Activated CD4-positive, CD25-positive, alpha-beta regulatory T cell treated with anti-CD3 and anti-CD28 coated beads, Interleukin-2, amount 50 U/mL, for 72 hours (primary cell): ENCODE results near the gene GPR107.

Experiments used
- DNase-seq: peaks from one replicate; pipeline ENCODE4 v3.0.0; 2021

GPR107 gene

DNA sequence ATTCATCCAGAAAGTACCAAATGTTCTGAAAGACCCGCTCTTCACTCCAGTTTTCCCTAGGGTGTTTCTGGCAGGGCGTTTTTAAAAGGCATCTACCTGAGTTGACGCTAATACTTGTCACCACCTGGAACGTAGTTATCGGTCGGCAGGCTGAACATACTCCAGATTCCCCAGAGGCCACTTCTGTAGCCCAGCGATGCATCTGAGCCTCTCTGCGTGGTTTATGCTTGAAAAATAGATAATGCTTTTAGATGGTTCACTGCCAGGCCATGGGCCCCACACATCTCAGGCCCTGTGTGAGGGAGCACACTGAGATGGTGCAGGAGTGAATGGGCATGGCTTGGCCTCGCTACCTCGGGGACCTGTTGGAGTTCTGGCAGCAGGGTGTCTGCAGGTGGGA lies 85.5 kb downstream of the GPR107 start:
- no peak for DNase-seq

DNA sequence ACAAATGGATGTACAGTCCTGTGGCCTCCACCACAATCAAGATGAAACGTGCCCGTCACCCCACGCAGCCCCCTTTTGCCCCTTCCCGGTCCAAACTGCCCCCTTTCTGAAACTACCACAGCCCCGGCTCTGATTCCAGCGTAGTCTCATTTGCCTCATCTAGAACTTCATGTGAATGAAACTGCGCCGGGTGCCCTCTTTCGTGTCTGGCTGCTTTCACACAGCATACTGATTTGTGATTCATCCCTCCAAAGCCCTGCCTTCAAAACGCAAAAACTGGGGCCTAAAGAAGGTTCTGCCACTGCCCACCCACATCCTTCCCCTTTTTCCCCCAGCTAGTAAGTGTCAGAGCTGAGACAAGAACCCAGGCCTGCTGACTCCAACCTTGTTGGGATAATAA lies 87.0 kb downstream of the GPR107 start:
- no peak for DNase-seq

DNA sequence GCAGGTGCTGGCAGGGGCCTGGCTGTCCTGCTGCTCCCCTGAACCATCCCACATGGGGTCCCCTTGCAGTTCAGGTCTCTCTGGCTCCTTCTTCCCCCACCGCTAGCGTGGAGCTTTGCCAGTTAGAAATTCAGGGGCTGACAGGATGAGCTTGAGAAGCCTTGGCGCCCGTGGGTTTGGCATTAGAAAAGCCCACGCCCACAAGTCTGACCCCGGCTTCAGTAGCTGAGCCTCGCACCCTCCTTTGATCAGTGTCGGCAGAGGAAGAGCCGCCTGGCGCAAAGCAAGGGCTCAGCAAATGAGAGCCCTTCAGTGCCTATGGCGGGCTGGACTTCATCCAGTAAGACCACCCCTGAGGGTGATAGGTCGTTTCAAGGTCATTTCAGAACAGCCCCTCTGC lies 88.3 kb downstream of the GPR107 start:
- DNase-seq = no peak

DNA sequence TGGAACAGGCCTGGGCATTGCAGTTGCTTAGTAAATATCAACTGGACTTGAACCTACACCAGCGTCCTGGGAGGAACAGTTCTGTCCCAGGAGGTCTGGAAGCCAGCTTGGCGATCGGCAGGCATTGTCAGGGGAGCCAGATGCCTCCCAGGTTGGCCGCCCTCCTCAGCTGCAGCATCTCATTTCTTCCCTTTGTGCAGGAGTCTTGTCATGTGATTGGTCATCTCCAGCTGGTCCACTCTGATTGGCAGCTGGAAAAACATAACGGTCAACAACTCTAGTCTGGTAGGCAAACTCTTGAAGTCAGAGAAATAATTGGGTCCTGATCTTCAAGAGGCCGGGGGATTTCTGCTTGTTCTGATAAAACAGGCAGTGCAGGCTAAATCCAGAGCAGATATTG lies 88.9 kb downstream of the GPR107 start:
- DNase-seq = no peak

DNA sequence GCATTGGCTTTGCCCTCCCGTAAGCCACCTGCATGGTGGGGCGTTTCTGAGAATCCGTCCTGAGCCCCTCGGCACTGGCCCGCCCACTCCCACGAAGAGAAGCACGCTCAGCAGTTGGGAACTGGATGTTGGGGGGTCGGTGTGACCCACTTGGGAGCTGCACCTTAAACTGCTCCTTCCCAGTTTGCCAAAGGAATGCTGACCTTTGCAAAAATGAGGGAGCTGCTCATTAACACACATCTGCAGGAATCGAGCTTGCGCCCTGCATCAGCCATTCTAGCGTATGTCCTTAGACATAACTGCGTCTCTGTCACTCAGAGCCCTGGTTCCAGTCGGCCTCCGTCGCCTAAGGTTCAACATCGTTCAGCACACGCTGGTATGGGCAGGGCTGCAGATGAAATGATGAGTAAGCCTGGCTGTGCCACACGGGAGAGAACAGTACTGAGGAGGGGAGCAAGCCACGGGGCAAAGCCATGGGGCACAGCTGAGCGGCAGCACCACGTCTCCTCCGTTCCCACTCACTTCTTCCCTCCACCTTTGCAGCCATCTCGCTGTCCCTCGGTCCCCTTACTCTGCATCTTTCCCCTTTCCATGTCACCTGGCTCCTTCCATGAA lies 89.7 kb downstream of the GPR107 start:
- no peak for DNase-seq

DNA sequence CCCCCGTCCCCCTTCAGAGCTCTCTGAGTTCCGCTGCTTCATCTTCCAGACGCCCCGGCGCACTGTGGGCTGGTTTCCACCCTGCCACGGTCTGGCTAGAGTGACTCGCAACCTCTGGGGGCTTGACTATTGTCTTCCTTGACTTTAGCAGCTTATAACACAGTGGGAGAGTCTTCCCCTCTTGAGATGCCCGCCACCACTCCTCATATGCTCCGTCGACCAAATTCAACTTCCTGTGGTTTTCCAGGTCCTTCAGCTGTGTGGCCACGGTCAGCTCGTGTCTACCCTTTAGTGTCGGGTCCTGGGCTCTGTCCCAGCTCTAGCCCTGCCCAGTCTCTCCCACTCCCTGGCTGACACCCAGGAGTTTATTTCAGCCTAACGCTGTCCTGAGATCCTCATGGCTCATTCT lies 90.3 kb downstream of the GPR107 start:
- DNase-seq = no peak

- DNase-seq = no peak
These were observed 91.0 kb downstream of the GPR107 start for GRCh38 chr9:130144703-130145102.

- DNase-seq = no peak
These were observed 92.0 kb downstream of the GPR107 start for GRCh38 chr9:130145658-130146057.

- DNase-seq = no peak
These were observed 93.5 kb downstream of the GPR107 start for GRCh38 chr9:130147198-130147597.

- no peak for DNase-seq
These were observed 94.2 kb downstream of the GPR107 start for GRCh38 chr9:130147910-130148309.

GRCh38 chr9:130149031-130149430 lies 95.3 kb downstream of the GPR107 start:
- DNase-seq = no peak

DNA sequence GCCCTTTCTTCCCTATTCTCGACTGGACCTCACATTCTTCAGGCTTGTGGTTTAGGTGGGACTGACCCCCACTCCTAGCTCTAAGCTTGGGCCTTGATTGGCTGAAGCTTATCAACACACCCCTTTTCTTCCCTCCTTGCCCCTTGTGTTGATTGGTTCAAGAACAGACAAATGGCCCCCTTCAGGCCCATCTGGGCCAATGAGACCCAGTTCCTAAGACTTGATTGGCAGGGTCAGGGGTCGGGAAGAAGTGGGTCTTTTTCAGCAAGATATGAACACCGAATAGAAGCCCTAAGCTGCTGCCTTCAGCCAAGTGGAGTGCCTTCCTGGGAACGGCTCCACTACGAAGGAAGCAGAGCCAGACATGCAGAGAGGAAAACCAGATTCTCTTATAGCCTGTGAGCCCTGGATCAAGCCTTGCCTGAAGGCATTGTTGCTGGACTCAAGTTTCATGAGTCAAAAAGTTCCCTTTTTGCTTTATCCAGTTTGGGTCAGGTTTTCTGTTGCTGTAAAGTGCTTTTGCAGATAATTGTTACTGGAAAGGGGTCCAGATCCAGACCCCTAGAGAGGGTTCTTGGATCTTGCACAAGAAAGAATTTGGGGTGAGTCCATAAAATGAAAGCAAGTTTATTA lies 96.1 kb downstream of the GPR107 start:
- no peak for DNase-seq

DNA sequence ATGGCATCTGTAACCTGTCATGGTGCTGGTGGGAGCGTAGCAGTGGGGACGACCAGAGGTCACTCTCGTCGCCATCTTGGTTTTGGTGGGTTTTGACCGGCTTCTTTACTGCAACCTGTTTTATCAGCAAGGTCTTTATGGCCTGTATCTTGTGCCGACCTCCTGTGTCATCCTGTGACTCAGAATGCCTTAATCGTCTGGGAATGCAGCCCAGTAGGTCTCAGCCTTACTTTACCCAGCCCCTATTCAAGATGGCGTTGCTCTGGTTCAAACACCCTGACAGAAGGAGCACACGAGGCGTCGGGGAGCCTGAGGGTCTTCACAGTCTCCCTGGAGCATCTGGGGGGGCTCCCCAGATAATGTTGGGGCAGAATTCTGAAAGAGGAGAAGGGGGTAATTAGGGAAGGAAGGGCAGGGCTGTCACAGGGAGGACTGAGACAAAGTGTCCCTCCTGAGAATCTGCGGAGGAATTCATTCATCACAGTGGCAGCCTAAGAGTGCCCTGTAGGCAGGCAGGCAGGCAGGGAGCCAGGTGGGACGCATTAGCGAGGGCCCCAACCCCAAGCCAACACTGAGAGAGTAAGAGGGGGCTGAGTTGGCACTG lies 97.2 kb downstream of the GPR107 start:
- DNase-seq = no peak

DNA sequence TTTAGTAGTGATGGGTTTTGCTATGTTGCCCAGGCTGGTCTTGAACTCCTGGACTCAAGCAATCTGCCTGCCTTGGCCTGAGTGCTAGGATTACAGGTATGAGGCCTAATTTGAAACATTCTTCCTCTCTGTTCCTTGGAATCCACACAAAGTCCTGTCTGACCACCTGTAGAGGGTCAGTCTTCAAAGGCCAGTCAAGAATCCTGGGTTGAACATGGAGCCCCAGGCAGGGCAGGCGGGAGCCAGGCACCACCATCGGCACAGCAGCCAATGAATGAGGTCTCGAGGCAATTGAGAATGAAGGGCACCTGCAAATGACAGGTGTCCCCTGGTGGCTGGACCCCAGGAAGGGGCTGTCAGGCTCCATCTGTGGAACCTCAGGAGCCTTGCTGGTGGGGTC lies 101.1 kb downstream of the GPR107 start:
- DNase-seq = no peak

DNA sequence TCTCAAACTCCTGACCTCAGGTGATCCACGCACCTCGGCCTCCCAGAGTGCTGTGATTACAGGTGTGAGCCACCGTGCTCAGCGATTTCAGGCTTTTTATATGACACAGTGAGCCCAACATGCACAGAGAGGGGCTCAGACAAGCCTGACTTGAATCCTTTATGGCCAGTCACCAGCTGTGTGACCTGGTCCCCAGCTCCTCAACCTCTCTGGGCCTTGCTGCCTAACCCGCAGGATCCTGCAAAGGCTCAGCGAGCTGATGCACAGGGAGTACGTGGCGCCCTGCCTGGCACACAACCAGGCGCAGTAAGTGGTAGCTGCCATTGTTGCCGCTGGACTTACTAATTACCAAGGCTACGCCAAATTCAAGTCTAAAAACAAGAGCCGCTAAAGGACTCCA lies 101.9 kb downstream of the GPR107 start:
- no peak for DNase-seq

DNA sequence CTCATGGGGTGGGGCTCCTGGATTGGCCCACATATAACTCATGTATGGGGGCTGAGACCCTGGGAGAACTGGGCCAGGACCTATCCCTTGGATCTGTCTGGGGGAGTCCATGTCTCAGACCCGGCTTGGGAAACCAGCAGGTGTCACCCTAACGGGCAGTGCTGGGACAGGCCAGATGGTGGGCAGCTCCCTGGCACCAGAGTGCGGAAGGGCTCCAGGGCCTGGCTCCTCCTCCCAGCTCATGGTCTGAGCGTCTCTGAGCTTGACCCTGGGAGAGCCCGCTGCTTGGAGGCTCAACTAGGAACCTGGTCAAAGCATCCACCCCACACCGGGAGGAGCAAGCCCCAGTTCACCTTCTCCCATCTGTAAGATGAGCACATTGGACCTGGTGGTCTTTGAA lies 103.0 kb downstream of the GPR107 start:
- DNase-seq = no peak

DNA sequence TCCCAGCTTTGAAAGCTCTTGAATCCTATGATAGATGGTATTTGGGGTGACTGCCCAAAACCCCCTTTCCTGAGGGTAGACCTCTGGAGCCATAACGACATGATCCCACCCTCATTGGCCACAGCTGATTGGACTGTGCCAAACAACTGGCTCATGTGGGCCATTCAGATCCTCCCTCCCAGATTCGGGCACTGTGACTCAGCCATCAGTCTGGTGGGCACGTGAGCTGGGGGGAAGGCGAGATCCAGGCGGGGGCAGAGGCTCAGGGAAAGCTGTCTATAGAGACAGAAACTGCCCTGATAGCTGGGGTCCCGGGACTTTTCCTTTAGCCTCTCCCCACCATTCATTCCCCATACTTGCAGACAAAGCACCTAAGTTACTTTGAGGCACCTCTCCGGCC lies 103.4 kb downstream of the GPR107 start:
- no peak for DNase-seq

DNA sequence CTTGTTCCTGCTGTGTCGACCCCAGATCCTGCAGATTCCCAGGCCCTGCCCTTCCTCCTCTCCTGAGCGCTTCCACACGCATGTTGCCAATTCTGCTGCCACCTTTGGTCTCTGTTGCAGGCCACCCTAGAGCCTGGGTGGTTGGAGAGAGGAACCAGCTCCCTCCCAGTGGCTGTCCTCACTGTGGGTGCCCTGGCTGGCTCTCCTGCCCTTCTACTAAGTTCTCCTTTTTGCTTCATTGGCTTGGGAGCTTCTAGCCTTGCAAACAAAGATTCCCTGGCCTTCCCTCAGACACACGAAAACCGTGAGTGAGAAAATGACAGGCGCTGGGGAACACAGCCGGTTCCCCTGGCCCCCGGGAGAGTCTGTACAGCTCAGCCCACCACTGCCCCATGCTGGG lies 104.3 kb downstream of the GPR107 start:
- no peak for DNase-seq

- no peak for DNase-seq
These were observed 105.4 kb downstream of the GPR107 start for GRCh38 chr9:130159057-130159456.

DNA sequence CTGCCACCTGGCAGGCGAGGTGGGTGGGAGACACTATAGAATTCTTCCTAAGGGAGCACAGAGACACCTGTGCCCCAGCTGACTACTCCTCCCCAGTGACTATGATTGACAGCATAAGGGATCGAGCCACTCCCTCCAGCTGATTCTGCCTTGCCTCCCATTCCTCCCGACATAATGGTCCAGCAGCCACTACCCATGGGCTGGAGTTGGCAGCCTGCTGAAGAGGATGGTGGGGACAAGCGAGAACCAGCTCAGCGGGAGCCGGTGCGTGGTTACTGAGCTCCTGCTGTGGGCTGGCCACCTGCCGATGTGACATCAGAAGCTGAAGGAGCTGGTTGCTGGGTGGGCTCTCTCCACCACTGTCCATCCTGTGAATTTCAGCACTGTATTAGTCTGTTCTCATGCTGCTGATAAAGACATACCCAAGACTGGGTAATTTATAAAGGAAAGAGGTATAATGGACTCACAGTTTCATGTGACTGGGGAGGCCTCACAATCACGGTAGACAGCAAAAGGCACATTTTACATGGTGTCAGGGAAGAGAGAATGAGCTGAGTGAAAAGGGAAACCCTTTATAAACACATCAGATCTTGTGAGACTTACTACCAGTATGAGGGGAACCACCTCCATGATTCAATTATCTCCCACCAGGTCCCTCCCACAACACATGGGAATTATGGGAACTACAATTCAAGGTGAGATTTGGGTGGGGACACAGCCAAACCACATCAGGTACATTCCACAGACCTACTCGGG lies 106.4 kb downstream of the GPR107 start:
- DNase-seq = no peak

DNA sequence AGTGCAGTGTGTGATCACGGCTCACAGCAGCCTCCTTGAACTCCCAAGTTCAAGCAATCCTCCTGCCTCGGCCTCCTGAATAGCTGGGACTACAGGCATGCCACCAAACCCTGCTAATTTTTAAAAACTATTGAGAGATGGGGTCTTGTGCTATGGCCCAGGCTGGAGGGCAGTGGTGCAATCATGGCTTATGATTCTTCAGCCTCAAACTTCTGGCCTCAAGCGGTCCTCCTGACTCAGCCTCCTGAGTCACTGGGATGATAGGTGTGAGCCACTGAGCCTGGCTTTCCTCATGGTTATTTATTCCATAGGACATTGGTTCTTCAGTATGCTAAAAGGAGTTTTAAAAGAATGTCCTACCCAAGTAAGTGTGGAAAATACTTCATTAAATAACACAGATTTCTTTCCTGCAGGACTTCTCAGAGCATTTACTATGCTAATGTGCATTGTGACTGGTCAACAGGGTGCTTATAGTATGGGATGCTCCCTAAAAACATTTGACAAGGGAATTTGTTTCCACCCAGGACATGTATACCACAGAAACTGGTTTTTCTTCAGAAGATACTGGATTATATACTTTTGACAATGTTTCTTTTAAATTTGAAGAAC lies 107.3 kb downstream of the GPR107 start:
- no peak for DNase-seq

DNA sequence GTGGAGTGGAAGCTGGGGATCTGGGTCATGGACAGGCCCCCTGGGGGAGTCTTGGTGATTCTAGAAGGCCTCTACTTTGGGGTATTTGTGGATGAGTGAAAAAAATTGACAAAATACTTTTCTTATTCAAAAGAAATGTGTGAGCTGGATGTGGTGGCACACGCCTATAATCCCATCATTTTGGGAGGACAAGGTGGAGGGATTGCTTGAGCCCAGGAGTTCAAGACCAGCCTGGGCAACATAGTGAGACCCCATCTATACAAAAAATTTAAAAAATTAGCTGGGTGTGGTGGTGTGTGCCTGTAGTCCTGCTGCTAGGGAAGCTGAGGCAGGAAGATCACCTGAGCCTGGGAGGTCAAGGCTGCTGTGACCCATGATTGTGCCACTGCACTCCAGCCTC lies 111.9 kb downstream of the GPR107 start:
- DNase-seq = no peak

- no peak for DNase-seq
These were observed 112.7 kb downstream of the GPR107 start for GRCh38 chr9:130166399-130166798.

DNA sequence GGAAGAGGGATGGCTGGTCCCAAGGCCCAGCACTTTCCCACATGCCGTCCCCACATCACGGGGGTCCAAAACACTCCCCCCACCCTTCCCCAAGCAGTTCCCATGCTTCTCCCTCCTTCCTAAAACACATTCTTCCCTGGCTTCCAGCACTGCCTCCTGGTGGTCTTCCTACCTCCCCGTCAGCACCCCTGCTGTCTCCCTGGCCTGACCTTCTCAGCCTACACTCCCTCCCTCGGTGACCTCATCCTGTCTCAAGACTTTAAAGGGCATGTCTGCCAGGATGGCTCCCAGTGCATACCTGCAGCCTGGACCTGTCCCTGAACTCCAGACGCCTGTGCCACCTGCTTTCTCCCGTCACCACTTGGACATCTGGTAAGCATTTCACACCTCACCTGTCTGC lies 114.2 kb downstream of the GPR107 start:
- DNase-seq = no peak
